Measurements from ENCODE around the gene KIRREL1. TPM values are rescaled to one million over a fixed set of nuclear protein-coding genes. Genes with fewer than 3 reads are reported as not detected.

Gene KIRREL1
- total RNA-seq, 1 donor = 96.9 TPM

DNA sequence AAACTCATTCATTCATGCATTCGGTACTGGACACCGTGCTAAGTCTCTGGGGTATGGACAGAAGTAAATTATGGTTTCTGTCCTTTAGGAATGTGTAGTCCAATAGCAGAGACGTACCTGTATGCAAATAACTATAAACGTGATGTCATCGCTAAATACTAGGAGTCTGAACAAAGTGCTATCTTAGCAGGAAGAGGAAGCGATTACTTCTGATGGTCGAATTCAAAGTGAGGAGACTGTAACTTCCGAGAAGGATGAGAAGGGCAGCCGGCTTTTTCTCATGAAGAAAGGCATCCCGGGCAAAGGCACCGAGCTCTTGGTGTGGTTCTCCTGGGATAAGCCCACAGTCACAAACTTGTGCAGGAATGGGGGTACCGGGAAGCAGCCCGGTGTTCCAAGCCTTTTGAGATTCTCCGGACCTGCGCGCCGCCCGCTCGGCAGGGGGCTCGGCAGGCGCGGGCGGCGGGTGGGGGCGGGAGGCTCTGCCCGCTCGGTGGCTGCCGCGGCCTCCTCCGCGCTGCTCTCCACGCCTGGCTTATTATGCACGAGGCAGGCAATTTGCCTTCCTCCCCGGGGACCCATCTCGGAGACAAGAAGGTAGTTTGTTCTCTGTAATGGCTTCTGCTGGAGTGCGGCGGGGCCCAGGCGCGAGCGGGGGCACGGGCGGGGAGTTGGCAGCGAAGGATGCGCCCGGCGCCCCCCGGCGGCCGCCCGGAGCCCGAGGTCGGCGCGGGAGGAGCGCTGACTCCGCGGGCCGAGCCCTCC, 119.7 kb downstream of the KIRREL1 start:
- peak overlapping the region; percentile 60 for H3K4me3 ChIP-seq (ENCODE audit: low read depth, low read length)
- TF ChIP-seq, protein P1, sequence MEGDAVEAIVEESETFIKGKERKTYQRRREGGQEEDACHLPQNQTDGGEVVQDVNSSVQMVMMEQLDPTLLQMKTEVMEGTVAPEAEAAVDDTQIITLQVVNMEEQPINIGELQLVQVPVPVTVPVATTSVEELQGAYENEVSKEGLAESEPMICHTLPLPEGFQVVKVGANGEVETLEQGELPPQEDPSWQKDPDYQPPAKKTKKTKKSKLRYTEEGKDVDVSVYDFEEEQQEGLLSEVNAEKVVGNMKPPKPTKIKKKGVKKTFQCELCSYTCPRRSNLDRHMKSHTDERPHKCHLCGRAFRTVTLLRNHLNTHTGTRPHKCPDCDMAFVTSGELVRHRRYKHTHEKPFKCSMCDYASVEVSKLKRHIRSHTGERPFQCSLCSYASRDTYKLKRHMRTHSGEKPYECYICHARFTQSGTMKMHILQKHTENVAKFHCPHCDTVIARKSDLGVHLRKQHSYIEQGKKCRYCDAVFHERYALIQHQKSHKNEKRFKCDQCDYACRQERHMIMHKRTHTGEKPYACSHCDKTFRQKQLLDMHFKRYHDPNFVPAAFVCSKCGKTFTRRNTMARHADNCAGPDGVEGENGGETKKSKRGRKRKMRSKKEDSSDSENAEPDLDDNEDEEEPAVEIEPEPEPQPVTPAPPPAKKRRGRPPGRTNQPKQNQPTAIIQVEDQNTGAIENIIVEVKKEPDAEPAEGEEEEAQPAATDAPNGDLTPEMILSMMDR (IDR thresholded peaks at IDR 0.05; ENCODE audit: insufficient read depth, low read length) = peak; percentile 13
- DNase-seq (ENCODE audit: low read depth) = no peak

DNA sequence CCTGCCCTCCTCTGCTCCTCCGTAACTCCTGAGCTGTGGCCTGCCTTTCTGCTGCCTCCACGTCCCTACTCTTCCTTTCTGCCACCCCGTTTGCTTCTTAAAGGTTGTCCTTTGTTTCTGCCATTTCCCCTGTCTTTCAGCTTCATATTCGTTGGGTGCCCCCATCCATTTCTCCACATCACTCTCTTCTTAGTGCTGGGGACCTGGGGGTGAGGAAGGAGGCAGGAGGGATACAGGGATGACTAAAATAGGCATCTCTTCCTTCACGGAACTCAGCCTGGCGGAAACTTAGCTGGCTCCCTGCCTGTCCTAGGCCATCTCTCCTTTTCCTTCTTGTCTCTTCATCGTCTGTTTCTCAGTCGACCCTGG, 120.3 kb downstream of the KIRREL1 start:
- H3K4me3 ChIP-seq (ENCODE audit: low read depth, low read length) = peak overlapping the region; percentile 60

DNA sequence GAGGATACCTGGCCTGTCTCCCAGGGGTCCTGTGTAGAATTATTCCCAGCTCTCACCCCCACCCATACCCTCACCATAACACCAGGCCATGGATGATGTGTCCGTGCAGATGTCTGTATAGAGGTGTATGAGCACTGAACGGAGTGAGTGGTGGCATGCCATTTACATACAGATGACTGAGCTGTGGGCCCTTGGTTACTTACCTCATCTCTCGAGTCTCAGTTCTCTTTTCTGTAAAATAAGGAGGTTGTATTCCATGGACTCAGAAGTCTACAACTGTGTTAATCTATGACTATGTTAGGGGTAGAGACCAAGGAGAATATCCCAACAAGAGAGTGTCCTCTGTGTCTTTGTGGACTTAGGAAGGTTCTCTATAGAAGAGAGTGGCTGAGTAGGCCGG, 121.7 kb downstream of the KIRREL1 start:
- DNase-seq (ENCODE audit: low read depth) = no peak
- TF ChIP-seq, protein P1 (IDR thresholded peaks at IDR 0.05; ENCODE audit: insufficient read depth, low read length) = no peak
- no peak overlapping the region for H3K4me3 ChIP-seq (ENCODE audit: low read depth, low read length)

More for the DNA sequence above, 120.3 kb downstream of the KIRREL1 start:
- no peak for DNase-seq (ENCODE audit: low read depth)
- TF ChIP-seq, protein P1 (IDR thresholded peaks at IDR 0.05; ENCODE audit: insufficient read depth, low read length) = no peak

DNA sequence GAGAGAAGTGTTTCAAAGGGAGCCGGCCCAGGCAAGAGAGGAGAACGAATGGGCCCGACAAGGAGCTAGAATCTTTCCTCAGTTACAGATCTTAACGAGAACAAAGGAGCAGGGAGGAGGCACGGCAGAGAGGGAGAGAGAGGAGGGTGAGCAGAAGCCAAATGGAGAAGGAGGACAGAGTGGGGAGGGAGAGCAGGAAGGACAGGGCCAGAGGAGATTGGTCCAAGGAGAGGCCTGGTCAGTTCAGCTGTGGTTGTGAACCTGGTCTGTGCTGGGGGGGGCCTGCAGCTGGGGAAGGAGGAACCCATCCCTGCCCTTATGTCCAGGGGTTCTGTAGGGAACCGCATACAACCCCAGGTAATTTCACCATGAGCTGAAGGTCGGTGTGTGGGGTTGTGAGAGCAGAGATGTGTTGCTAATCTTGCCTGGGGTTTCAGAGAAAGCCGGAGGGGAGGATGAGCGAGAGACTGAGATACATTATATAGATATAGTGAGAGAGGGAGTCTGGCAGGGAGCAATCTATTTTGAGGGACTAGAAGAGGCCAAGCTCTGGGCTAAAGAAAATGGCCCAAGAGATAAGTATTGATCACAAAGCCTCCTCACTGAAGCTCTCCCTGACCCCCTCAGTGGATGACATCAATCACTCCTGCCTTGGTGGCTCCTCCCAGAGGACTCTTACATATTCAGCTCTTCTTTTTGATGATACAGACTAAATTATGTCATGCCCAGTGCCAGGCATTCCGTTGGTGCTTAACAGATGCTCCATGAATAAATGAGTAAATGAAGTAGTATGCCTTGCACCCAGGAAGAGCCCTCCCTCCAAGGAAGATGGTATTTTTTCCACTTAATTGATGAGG, 123.1 kb downstream of the KIRREL1 start:
- no peak for DNase-seq (ENCODE audit: low read depth)
- H3K4me3 ChIP-seq (ENCODE audit: low read depth, low read length) = no peak overlapping the region
- TF ChIP-seq, protein P1 (IDR thresholded peaks at IDR 0.05; ENCODE audit: insufficient read depth, low read length) = no peak

DNA sequence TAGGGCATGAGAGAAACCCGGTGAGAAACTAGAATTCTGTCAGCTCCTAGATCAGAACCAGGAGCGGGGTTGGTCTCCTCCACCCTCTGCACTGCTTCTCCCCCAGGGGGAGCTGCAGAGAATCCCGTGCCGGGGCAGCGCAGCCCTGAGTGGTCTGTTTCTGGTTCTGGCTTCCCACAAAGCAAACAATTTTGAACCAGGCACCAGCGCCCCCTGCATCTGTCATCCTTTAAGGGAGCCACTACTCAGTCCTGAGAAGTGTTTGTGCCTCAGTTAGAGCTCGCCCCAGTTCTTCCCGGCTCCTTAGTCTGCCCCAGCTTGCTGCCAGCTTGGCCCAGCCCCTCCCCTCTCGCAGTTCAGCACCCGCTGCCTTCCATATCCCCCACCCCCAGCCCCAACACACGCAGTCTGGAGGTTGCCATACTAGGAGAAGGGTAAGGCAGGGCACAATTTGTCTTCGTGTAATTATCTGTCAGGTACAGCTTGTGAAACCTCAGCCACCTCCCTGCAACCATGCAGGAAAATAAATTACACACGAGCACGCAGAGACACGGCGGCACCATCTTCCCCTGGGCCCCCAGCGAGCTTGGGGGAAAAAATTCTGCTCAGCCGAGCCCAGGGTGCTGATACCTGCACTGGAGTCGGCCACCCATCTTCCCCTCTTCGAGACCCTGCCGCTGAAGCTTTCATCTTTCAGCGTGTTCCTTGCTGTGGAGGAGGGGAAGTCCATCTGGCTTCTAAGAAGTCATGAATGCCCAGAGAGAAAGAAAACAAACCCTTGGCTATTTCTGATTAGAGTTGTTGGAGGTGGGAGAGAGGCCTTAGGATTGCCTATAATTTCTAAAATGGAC, 124.6 kb downstream of the KIRREL1 start:
- H3K4me3 ChIP-seq (ENCODE audit: low read depth, low read length) = no peak overlapping the region
- TF ChIP-seq, protein P1 (IDR thresholded peaks at IDR 0.05; ENCODE audit: insufficient read depth, low read length) = peak; percentile 65
- peak; percentile 46 for DNase-seq (ENCODE audit: low read depth)

DNA sequence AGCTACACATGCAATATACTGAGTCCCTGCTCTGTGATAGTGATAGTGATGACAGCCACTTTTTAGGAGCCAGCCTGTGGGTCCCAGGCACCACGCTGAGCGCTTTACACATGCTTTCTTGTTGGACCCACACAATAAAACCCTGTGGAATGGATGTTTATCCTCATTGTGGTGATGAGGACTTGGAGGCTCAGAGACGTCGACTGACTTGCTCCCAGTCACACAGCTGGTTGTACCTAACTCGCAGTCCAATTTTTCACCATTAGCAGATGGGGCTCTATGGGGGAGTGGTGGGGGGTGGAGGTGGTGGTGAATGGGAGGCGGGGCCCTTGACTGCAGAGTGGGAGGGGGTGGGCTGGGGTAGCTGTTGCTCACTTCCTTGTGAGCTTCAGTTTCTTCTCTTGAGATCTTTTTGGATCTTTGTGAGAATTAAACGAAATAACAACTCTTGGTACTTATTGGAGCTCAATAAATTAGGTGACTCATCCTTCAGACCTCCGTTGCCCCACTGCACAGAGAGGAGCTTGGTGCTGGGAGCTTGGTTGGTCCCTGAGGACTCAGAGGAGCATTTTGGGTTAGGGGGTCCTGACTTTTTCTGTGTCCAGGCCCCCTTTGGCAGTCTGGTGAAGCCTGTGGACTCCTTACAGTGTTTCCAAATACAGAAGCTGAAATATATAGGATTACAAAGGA, 125.4 kb downstream of the KIRREL1 start:
- TF ChIP-seq, protein P1 (IDR thresholded peaks at IDR 0.05; ENCODE audit: insufficient read depth, low read length) = no peak
- H3K4me3 ChIP-seq (ENCODE audit: low read depth, low read length) = no peak overlapping the region
- no peak for DNase-seq (ENCODE audit: low read depth)
